CD4-positive, alpha-beta T cell treated with Interleukin-10 for 1 hour (primary cell): ENCODE measurements around the gene ST8SIA5.

Experiments used
- DNase-seq: peaks from one replicate; pipeline ENCODE4 v3.0.0-alpha.2; 2020

The ST8SIA5 gene

DNA sequence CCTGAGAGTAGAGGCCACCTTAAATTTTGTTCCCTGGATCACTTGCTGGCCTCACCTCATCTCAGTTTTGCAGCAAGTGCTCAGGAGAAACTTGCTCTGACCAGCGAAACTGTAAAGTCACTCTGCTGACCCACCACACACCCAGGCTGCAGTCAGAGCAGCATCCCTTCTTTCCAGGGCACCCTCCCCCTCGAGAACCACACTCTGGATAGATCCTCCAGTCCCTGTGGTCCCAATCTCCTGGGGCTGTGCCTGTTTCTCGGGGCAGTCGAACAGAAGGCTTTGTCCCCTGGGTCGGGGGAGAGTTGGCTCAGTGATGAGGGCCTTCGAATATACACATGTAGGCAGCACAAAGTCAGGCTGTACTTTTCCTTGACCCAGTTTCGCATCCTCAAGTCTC is 18.4 kb downstream of the ST8SIA5 start:
- DNase-seq: no peak

- DNase-seq: no peak
Measured at GRCh38 chr18:46736736-46737135, 20.1 kb downstream of the ST8SIA5 start.

- no peak for DNase-seq
Measured at GRCh38 chr18:46736135-46736534, 20.7 kb downstream of the ST8SIA5 start.

- DNase-seq: no peak
Measured at GRCh38 chr18:46734981-46735380, 21.9 kb downstream of the ST8SIA5 start.

DNA sequence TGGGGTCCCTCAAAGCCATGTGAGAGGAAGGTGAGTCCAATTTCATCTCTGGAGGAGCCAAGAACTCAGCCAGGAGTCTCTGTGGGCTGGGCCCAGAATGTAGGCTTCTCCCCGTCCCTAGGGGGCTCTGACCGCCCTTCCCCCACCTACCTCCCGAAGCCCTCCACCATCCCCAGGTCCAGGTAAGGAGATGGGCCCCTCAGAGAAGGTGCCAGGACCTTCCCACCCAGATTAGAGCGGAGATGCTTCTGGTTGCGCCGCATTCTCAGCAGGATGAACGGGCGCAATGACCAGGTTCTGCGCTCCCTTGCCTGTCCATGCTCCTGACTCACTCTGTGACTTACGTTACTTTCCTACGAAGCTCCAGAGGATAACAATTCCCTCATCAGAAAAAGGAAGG is 23.0 kb downstream of the ST8SIA5 start:
- DNase-seq: no peak

GRCh38 chr18:46732801-46733200 is 24.1 kb downstream of the ST8SIA5 start:
- DNase-seq: no peak

- no peak for DNase-seq
Measured at GRCh38 chr18:46732201-46732600, 24.7 kb downstream of the ST8SIA5 start.

- no peak for DNase-seq
Measured at GRCh38 chr18:46731316-46731715, 25.5 kb downstream of the ST8SIA5 start.

DNA sequence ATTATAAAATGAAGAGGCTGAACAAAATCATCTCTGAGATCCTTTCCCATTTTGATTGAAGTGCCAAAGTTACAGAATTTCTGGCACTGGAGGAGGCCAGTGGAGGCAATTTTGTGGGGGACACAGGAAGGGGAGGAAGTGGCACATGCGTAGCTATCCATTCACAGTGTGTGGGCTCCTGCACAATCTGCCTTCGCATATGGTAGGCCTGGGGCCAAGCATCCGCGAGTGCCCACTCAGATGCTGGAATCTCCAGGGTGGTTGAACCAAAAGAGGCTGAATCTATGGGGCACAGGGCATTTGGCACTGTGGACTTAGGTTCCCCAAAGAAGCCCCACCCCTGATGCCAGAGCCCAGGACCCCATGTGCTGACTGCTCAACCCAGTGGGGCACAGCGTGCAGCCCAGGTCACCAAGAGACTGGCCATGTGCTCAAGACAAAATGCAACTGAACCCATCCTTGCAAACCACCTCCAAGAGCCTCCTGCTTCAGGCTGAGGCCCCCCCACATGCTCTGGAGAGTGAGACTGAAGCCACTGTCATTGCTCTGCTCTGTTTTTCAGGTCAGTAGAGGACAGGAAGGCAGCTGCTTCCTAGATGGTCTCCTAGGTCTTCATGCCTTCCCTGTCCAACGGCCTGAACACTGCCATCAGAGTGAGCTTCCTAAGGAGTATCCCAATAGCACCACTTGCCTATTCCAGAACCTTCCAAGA is 28.5 kb downstream of the ST8SIA5 start:
- no peak for DNase-seq

DNA sequence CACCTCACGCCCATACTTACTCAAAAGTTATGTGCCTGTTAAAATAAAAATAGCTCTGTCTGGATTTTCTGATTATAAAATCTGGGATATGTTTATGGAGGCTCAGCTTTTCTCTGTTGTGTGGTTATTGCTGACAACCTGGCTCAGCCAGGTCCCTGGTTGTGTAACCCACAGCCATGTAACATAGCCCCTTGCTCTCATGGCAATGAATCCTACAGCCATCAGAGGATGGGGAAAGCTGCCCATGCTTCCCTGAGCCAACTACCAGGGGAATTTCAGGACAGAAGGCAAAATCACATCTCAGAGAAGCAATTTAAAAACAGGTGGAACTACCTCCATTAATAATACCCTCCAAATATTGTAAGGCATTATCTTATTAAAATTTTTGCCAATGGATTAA is 29.7 kb downstream of the ST8SIA5 start:
- DNase-seq: no peak

DNA sequence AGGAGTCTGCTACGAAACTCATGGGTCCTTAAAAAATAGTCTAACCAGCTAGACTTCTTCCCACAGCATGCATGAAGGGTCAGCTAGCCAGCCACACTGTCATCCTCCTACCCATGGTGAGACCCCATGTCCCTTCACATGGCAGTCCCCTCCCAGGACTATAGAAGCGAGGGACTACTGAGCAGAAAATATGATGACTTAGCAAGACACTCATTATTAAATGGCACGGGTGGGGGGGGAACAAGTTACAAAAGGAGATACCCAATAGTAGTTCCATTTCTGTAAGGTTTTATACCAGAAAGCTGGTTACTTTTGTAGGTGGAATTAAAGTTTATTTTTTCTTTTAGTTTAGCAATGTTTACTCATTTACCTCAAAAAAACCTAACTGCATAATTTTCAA is 31.5 kb downstream of the ST8SIA5 start:
- DNase-seq: no peak

DNA sequence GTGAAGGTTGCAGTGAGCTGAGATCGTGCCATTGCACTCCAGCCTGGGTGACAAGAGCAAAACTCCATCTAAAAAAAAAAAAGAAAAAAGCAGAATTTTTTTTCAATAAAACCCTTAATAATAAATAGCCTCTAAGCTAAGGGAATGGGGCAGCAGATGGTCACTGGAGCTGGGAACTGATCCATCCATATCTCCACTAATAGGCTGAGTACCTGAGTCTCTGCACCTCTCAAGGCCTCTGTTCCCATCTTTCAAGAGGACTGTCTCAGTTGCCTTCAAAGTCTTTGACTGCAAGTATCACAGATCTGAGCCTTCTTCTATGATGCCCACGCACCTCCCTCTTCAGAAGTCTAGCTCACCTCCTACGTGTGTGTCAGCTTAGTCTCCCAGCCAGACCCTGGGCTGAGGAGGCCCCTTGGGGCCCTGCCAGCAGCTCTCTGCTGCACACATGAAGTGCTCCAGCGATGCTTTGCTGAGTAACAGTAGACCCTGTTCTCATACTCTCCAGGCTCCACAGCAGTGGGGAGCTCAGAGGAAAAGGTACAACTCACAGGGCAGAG is 32.9 kb downstream of the ST8SIA5 start:
- DNase-seq: no peak

DNA sequence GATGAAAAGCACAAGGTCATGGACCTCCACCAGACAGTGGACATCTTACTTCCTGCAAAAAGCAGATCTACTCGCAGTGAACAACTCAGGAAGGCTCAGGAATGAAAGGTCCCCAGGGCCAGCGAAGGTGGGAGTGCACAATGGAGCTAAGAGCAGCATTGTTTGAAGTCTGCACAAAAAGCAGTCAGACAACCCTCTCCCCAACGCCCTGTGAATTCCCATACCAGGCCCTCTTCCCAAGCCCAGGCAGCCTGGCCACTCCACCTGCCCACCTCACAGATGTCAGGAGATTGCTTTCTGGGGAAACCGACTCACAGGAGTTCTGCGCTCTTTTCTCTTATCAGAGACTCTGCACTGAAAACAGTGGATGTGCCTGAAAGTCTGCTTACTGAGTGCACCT is 34.8 kb downstream of the ST8SIA5 start:
- DNase-seq: no peak

DNA sequence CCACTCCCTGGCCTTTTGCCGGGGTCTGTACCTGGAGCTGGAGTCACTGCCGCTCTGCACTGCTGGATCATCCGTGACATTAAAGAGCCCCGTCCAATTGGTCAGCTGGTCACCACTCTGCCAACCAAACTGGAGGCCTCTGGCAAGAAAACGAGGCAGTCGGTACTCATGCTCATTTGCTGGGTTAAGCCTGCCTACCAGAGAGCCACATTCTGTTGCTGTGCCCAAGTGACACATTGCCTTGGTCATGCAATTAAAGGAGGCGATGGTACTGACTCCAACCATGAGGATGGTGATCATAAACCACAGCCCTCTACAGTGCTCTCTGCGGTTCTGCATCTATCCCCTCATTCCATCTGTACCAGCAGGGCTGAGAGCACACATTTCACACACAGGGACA is 35.5 kb downstream of the ST8SIA5 start:
- DNase-seq: no peak

- no peak for DNase-seq
Measured at GRCh38 chr18:46720521-46720920, 36.3 kb downstream of the ST8SIA5 start.

DNA sequence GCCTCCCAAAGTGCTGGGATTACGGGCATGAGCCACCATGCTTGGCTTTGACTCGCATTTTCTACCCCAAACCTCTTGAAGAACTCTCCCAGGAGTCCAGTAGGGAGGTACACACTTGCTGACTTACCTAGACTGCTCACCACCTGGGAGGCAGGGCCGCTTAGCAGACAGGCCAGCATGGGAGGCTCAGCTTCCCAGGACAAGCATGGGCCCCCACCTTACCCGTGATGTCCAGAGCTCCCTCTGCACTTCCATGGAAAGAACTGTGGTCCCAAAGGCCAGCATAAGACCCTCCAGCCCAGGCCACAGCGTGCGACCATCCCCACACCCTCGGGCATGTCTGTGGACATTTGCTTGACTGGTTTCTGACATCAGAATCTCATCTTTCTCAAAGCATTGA is 36.8 kb downstream of the ST8SIA5 start:
- no peak for DNase-seq

GRCh38 chr18:46719388-46719787 is 37.5 kb downstream of the ST8SIA5 start:
- no peak for DNase-seq

DNA sequence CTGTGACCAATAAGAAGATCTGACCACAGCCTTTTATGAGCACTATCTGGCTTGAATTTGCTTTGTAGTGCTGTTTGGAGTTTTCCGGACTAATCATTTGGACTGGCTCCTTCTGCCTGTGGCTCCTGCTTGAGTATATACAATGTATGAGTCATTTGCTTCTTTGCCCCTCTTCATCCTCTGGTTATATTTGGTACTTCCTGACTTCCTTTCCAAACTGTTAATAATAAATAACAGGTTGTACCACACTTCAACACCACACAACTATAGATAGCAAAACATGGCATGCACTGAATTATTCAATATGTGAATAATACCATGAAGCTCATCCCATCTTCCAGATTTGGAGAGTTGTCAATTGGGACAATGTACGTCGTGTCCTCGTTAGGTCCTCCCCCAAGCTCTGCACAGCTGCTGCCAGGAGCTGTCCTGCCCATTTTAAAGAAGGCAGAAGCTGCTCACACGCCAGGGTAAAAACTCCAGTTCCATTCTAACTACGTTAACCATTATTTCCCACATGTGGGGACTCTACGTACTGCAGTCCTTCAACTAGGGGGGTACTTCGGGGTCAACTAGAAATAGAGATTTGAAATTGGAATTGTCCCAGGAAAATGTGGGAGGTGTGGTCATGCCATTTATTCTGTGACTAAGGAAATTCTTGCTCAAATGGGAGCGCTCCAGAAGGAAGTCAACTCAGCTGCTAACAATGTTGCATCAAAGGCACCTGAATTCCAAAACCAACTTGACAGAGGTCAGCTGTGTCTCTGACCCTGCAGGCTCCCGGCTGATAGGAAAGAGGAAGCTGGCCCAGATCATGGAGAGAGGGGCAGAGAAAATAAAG is 38.1 kb downstream of the ST8SIA5 start:
- DNase-seq: no peak

- DNase-seq: no peak
Measured at GRCh38 chr18:46716827-46717226, 40.0 kb downstream of the ST8SIA5 start.

DNA sequence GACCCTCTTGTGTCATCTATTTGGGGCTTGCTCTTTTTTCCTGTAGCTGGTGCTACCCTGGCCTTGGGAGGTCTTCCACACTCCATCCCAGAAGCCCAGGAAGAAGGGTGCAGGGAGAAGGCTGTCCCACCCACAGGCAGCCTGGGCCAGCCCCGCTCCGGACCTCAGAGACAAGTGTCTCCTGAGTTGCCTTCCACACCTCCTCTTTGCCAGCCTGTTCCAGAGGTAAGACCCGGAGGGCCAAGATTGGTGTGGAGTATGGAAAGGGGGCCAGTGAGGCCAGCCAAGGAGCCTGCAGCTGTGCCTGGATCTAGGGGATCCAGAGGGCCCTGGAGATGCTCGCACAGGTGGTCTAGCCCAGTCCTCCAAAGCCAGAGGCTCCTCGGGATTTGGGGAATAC is 40.5 kb downstream of the ST8SIA5 start:
- DNase-seq: no peak

- no peak for DNase-seq
Measured at GRCh38 chr18:46715062-46715461, 41.8 kb downstream of the ST8SIA5 start.

- no peak for DNase-seq
Measured at GRCh38 chr18:46712406-46712805, 44.4 kb downstream of the ST8SIA5 start.

DNA sequence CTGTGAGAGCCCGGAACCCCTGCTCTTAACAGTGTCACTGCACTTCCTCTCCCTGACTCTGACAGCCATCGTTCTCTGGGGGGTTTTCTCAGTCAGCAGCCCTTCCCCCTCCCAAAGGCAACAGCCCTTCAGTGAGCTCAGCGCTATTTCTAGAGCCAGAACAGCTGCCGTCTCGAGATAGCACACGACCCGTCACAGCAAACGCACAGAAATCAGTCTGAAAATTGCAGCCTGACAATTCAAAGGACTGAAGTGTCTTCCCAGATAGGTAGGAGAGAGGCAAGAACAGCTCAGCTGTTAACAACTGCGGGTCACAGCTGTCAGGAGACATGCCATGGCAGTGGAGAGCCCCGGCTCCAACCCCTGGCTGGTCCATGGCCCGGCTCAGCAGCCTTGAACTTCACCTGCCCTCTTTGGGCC is 45.4 kb downstream of the ST8SIA5 start:
- no peak for DNase-seq

- no peak for DNase-seq
Measured at GRCh38 chr18:46706968-46707367, 49.9 kb downstream of the ST8SIA5 start.
